ENCODE results near the gene MMP17.
"Not testable (repeated sequence)": the region's sequence is repeated elsewhere in the genome, so short reads cannot be mapped to it uniquely, and the experiment has no call there.

Gene MMP17

DNA sequence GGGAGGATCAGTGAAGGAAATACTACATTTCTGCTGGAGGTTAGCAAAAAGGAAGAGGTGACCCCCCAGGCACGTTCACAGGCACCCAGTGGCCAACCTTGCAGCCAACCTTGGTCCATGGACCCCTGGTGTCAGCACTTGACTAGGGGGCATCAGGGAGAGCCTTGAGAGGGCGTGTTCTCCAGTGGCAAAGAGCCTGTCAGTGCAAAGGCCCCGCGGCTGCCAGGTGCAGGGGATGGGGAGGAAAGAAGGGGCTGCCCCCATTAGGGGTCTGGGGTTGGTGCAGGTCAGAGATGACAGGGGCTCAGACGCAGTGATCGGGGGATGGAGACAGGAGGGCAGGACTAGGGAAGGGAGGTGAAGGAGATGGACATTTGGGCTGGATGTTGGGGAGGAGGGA lies 43.5 kb downstream of the MMP17 start:
- Mint-ChIP-seq H3K4me1 (ENCODE audit: low read depth) (no peaks in the 10 kb centered on the region), H3K27ac (no peak overlapping the region), H3K27me3 (ENCODE audit: low read depth) (no peaks in the 10 kb centered on the region), H3K36me3 (ENCODE audit: low read depth) (no peaks in the 10 kb centered on the region), H3K4me3 (no peak overlapping the region), H3K9me3 (no peaks in the 10 kb centered on the region)

DNA sequence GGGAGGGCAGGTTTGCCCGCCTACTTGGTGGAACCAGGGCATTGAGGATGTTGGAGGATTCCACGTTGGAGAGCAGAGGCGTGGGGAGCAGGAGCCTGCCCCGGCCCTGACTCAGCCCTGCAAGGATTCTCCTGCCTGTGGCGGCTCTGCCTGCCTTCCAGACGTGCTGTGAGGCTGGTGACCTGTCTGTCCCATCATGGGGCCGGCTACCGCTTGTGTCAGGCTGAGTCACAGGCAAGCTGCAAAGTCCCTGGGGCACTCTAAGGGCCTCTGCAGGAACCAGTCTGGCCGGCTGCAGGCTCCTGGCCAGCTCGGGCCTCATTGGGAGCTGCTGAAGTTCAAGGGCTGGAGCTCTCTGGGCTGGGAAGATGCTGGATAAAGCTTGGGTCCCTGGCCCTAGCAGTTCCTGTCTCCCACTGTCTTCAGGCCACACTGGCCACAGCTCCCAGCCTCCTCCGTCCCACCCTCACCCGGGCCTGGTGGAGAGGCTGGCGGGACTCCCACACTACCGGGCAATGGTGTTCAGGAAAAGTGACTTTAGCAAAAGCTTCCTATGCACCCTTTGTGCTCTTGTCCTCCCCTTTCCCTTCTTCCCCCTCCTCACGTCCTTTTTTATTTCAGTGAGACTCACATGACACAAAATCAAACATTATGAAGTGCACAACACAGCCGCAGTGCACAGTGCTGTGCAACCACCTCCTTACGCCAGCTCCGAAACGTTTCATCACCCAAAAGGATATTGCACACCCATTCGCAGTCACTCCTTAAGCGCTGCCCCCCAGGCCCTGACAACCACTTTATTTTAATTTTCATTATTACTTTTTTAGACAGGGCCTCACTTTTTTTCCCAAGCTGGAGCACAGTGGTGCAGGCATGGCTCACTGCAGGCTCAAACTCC lies 44.2 kb downstream of the MMP17 start:
- Mint-ChIP-seq H3K36me3 (ENCODE audit: low read depth) (no peaks in the 10 kb centered on the region), H3K4me1 (ENCODE audit: low read depth) (no peaks in the 10 kb centered on the region), H3K4me3 (no peak overlapping the region), H3K27me3 (ENCODE audit: low read depth) (no peaks in the 10 kb centered on the region), H3K9me3 (no peaks in the 10 kb centered on the region), H3K27ac (no peak overlapping the region)

DNA sequence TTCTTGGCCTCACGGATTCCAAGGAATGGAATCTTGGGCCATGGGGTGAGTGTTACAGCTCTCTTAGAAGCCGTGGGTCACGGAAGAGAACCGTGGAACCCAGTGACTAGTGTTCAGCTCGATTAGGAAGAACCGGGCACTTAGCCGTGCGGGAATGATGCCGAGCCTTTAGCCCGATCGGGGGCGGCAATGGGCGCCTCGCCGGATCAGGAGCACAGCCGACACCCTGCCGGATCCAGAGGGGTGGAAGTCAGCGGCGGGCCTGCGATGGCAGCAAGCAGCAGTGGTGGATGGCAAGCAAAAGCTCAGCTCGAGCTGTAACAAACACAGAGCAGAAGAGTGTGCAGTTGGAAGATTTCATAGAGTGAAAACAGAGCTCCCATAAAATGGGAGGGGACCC lies 45.1 kb downstream of the MMP17 start:
- Mint-ChIP-seq H3K9me3 (no peaks in the 10 kb centered on the region), H3K36me3 (ENCODE audit: low read depth) (no peaks in the 10 kb centered on the region), H3K27me3 (ENCODE audit: low read depth) (peaks cover 4% of the 10 kb centered on the region), H3K27ac (no peak overlapping the region), H3K4me1 (ENCODE audit: low read depth) (no peaks in the 10 kb centered on the region), H3K4me3 (no peak overlapping the region)

DNA sequence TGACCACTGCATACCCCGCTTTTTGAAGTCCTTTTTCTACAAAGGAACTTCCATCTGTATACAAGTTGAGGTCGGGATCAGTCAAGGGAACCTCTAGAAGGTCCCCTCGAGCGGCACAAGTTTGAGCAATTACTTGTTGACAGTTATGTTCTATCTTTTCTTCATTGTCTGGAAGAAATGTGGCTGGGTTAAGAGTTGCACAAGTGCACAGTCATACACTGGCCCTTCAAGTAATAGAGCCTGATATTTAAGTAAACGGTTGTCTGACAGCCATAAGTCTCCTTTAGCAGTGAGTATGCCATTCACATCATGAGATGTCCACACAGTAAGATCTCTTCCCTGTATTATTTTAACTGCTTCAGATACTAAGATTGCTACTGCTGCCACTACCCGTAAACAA lies 46.8 kb downstream of the MMP17 start:
- not testable (repeated sequence) for H3K4me3 Mint-ChIP-seq; H3K36me3 Mint-ChIP-seq (ENCODE audit: low read depth); H3K27me3 Mint-ChIP-seq (ENCODE audit: low read depth); H3K27ac Mint-ChIP-seq; H3K9me3 Mint-ChIP-seq; H3K4me1 Mint-ChIP-seq (ENCODE audit: low read depth)

DNA sequence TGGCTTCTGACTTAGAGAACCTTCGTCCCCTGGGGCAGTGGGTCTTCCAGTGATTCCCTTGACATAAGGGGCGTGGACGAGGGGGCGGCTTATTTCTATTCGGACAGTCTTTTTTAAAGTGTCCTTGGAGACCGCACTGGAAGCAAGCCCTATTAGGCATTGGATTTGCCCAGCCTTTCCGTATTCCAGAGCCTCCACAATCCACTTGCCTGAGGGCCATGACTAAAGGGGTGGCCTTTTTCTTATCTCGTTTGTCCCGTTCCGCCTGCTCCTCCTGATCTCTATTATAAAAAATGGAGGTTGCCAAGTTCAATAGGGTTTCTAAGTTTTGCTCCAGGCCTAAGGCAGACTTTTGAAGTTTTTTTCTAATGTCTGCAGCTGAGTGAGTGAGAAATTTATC lies 49.0 kb downstream of the MMP17 start:
- not testable (repeated sequence) for H3K9me3 Mint-ChIP-seq; H3K4me1 Mint-ChIP-seq (ENCODE audit: low read depth); H3K27me3 Mint-ChIP-seq (ENCODE audit: low read depth); H3K27ac Mint-ChIP-seq; H3K36me3 Mint-ChIP-seq (ENCODE audit: low read depth); H3K4me3 Mint-ChIP-seq

DNA sequence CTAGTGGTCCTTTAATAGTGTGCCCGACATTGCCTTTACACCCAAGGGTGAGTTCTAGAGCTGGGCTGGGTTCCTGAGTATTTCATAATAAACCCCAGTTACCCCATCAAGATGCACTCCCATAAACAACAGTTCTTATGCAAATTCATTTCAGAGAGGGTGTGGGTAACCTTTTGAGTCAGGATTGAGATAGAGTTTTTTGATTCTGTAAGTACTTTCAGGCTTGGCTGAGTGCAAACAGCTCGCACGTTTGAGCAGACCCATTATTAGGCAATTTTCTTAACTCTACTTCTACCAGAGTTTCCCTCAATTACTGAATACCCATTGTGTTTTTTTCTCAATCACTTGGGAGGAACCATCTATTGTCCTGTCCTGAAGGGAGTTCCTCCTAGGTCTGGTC lies 50.2 kb downstream of the MMP17 start:
- H3K4me1 Mint-ChIP-seq (ENCODE audit: low read depth); H3K27ac Mint-ChIP-seq; H3K4me3 Mint-ChIP-seq; H3K9me3 Mint-ChIP-seq; H3K27me3 Mint-ChIP-seq (ENCODE audit: low read depth); H3K36me3 Mint-ChIP-seq (ENCODE audit: low read depth): not testable (repeated sequence)

DNA sequence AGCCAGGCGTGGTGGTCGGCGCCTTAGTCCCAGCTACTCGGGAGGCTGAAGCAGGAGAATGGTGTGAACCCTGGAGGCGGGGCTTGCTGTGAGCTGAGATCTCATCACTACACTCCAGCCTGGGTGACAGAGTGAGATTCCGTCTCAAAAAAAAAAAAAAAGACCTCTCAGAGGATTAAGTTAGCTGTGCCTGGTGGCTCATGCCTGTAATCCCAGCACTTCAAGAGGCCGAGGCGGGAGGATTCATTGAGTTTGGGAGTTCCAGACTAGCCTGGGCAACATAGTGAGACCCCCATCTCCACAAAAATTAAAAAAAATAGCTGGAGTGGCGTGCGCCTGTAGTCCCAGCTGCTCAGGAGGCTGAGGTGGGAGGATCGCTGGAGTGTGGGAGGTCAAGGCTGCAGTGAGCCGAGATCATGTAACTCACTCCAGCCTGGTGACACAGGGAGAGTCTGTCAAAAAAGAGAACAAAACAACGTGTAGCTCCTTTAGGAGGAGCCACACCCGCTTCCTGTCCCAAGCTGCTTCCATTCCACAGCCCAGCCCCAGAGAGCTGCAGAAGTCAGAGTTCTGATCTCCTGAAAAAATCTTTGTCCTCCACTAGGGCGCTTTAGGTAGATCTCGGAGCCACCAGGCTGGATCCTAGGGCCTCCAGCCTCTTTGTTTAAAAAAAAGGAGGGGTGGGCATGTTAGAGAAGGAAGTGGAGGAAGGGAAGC lies 54.8 kb downstream of the MMP17 start:
- H3K36me3 Mint-ChIP-seq (ENCODE audit: low read depth) = no peaks in the 10 kb centered on the region
- H3K9me3 Mint-ChIP-seq = peaks cover 11% of the 10 kb centered on the region
- H3K27me3 Mint-ChIP-seq (ENCODE audit: low read depth) = peaks cover under 1% of the 10 kb centered on the region
- H3K4me1 Mint-ChIP-seq (ENCODE audit: low read depth) = no peaks in the 10 kb centered on the region
- H3K27ac Mint-ChIP-seq = no peak overlapping the region
- H3K4me3 Mint-ChIP-seq = no peak overlapping the region

DNA sequence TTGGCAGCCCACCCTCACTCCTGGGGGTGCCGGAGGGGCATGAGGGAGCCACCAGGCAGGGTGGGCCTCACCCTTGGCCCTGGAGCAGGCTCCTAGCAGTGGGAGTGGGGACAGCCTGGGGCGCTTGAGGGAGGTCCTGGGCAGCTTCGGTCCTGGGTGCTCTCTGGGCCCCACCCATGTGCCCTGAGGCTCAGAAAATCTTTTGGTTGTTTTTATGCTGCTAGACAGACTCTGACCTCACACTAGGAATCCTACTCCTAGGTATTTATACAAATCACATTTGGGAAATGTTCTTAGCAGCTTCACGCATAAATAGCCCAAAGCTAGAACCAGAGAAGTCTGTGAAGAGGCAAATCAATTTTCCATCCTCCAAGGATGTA lies 55.3 kb downstream of the MMP17 start:
- Mint-ChIP-seq H3K9me3 (peaks cover 11% of the 10 kb centered on the region), H3K27me3 (ENCODE audit: low read depth) (no peaks in the 10 kb centered on the region), H3K4me1 (ENCODE audit: low read depth) (no peaks in the 10 kb centered on the region), H3K27ac (no peak overlapping the region), H3K36me3 (ENCODE audit: low read depth) (no peaks in the 10 kb centered on the region), H3K4me3 (no peak overlapping the region)

DNA sequence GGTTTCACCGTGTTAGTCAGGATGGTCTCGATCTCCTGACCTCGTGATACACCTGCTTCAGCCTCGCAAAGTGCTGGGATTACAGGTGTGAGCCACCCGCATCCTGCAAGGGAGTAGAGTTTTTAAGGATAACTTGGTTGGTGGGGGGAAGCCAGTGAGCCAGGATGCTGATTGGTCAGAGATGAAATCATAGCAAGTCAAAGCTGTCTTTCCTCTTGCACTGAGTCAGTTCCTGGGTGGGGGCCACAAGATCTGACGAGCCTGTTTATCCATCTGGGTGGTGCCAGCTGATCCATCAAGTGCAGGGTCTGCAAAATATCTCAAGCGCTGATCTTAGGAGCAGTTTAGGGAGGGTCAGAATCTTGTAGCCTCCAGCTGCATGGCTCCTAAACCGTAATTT lies 56.9 kb downstream of the MMP17 start:
- not testable (repeated sequence) for H3K27ac Mint-ChIP-seq; H3K36me3 Mint-ChIP-seq (ENCODE audit: low read depth); H3K4me1 Mint-ChIP-seq (ENCODE audit: low read depth); H3K4me3 Mint-ChIP-seq; H3K27me3 Mint-ChIP-seq (ENCODE audit: low read depth)
- peaks cover 11% of the 10 kb centered on the region for H3K9me3 Mint-ChIP-seq

DNA sequence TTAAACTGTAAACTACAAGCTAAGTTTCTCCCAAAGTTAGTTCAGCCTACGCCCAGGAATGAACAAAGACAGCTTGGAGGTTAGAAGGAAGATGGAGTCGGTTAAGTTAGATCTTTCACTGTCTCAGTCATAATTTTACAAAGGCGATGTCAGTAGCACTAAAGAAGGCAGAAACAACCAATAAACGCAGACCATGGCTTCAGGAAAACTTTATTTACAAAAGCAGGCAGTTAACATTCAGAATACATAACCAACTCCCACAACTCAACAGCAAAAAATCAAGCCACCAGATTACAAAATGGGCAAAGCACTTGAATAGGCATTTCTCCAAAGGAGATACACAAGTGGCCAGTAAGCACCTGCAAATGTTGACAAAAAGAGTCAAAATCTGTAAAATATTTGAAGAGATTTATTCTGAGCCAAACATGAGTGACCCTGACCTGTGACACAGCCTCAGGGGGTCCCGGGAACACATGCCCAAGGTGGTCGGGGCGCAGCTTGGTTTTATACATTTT lies 57.4 kb downstream of the MMP17 start:
- H3K27ac Mint-ChIP-seq = no peak overlapping the region
- no peaks in the 10 kb centered on the region for H3K36me3 Mint-ChIP-seq (ENCODE audit: low read depth)
- no peak overlapping the region for H3K4me3 Mint-ChIP-seq
- H3K4me1 Mint-ChIP-seq (ENCODE audit: low read depth) = no peaks in the 10 kb centered on the region
- no peaks in the 10 kb centered on the region for H3K27me3 Mint-ChIP-seq (ENCODE audit: low read depth)
- peaks cover 11% of the 10 kb centered on the region for H3K9me3 Mint-ChIP-seq

DNA sequence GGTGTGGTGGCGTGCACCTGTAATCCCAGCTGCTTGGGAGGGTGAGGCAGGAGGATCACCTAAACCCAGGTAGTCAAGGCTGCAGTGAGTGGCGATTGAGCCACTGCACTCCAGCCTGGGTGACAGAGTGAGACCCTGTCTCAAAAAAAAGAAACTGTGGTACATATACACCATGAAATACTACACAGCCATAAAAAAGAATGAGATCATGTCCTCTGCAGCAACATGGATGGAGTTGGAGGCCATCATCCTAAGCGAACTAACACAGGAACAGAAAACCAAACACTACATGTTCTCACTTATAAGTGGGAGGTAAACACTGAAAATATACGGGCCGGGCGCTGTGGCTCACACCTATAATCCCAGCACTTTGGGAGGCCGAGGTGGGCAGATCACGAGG lies 63.5 kb downstream of the MMP17 start:
- not testable (repeated sequence) for H3K4me3 Mint-ChIP-seq; H3K36me3 Mint-ChIP-seq (ENCODE audit: low read depth); H3K9me3 Mint-ChIP-seq

DNA sequence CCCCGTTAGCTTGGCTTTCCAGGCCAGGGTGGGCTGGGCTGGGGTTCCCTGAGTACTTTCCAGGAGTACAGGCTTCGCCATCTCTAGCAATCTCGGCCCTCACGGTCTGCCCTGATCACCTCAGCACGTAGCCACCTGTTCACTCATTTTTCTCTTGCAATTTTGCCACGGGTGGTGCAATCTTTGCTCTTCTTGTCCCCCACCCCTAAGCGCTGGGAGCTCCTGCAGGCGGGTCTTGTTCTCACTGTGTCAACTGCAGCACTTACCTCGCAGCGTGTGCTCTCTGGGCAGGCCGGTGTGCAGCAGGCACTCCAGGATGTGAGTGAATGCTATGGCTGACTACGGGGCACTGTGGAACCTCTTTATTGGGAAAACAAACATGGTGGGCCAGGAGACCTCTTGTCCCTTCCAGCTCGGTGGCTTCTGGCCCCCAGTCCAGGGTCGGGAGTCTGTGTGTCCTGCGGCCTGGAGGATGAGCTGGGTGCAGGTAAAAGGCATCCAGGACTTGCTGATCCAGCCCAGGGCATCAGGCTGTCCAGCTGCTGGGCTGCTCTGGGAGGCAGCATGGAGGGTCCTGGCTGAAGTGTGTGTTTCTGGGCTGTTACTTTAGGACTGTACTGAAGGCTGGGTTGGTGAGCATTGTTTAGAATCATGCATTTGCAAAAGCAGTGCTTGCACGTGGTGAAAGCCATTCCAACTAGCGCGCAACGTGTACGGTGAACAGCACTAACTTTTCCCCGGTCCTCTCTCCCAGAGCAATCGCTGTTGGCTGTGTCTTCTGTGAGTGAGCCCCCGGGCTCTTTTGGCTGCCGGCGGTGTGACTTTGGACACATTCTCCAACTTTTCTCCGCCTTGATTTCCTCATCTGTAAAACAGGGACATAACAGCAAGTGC lies 64.8 kb downstream of the MMP17 start:
- Mint-ChIP-seq H3K4me1 (ENCODE audit: low read depth) (peaks cover 4% of the 10 kb centered on the region), H3K9me3 (no peaks in the 10 kb centered on the region), H3K27me3 (ENCODE audit: low read depth) (no peaks in the 10 kb centered on the region), H3K27ac (no peak overlapping the region), H3K36me3 (ENCODE audit: low read depth) (no peaks in the 10 kb centered on the region), H3K4me3 (no peak overlapping the region)

More for the DNA sequence above, 63.5 kb downstream of the MMP17 start:
- not testable (repeated sequence) for H3K4me1 Mint-ChIP-seq (ENCODE audit: low read depth); H3K27ac Mint-ChIP-seq; H3K27me3 Mint-ChIP-seq (ENCODE audit: low read depth)

DNA sequence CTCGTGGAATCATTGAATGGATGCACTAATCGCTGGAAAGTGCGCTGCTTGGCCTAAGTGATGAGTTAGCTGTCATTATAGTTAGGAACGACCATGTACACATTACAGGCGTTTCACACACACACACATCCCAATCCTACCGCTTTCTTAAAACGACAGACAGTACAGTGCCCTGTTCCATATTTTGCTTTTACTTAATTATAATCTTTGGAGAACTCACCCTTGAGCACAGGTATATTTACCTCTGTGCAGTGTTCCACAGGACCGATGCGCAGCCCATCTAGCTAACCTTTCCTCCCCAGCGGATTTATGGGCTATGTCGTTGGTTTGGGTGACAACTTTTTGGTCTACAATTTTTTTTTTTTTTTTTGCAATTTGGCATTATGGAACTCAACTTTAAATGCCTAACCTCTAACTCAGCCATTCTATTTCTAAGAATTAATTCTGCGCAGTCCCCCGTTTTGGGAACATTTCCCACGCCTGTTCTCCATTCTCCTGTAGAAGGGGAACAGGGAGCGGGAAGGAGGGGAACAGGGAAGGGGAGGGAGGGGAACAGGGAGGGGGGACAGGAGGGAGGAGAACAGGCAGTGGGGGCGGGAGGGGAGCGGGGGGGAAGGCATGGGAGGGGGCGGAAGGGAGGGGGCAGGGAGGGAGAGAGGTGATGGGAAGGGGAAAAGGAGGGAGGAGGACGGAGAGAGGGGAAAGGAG lies 65.6 kb downstream of the MMP17 start:
- H3K27me3 Mint-ChIP-seq (ENCODE audit: low read depth) = no peaks in the 10 kb centered on the region
- no peak overlapping the region for H3K27ac Mint-ChIP-seq
- no peaks in the 10 kb centered on the region for H3K36me3 Mint-ChIP-seq (ENCODE audit: low read depth)
- H3K4me3 Mint-ChIP-seq = peak overlapping the region; percentile 56
- no peaks in the 10 kb centered on the region for H3K9me3 Mint-ChIP-seq
- H3K4me1 Mint-ChIP-seq (ENCODE audit: low read depth) = peaks cover 4% of the 10 kb centered on the region

DNA sequence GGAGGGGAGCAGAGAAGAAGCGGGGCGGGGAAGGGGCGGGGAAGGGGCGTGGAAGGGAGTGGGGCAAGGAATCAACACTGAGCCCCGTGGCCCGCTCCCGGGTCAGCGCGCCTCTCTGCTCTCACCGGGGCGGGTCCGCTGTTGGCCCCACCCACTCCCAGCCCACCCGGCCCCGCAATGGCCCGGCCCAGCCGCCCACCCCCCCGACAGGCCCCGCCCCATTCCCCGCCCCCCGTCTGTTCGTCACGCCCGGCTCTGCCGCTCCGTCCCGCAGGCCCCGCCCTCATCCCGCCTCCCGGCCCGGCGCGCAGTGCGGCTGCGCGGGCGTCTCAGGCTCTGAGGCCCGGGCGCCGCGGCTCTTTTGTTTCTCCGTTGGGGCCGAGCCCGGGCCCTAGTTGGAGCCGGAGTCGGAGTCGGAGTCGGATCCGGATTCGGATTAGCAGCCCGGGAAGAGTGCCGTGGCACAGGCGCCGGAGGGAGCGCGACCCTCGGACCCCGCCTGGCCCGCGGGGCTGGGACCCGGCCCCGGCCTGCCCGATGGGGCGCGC lies 66.2 kb downstream of the MMP17 start, which contains the start of gene ULK1:
Gene ULK1 (plus strand): TSS at position 310 of the 548 bp plus-strand sequence. CDS start 380 bp downstream, outside the sequence.
- H3K4me1 Mint-ChIP-seq (ENCODE audit: low read depth) = peaks cover 4% of the 10 kb centered on the region
- H3K27ac Mint-ChIP-seq = peak within 1 kb of the TSS; percentile 82
- H3K27me3 Mint-ChIP-seq (ENCODE audit: low read depth) = no peaks in the 10 kb centered on the region
- H3K4me3 Mint-ChIP-seq = peak within 1 kb of the TSS; percentile 84
- H3K9me3 Mint-ChIP-seq = no peaks in the 10 kb centered on the region
- H3K36me3 Mint-ChIP-seq (ENCODE audit: low read depth) = no peaks in the 10 kb centered on the region

Measured in T-helper 1 cell treated with Interleukin-12 subunit alpha and Interleukin-12 subunit beta and Interleukin-4 antibody, amounts not matched to agents 30 μg/mL and 1 μg/mL, for 36 hours (primary cell).